Upper lobe of left lung (tissue), 4 donors: ENCODE measurements around the gene ITPR2.

Source experiments
- EP300 ChIP-seq, 4 donors: sonication (generic); formaldehyde crosslinking; IDR thresholded peaks; one replicate each; pipeline ENCODE4 v1.5.1; 2017; ENCODE audit warnings: antibody characterized with exemption in 4 of 4, control low read depth in 2 of 4
- POLR2A ChIP-seq, 4 donors: fragments of 450-650 bp; IDR thresholded peaks; one replicate each; pipeline ENCODE4 v1.5.1; 2016 to 2017; ENCODE audit warnings: antibody characterized with exemption in 4 of 4, mild to moderate bottlenecking in 2 of 4
- POLR2AphosphoS5 ChIP-seq, 2 donors: sonication (generic); formaldehyde crosslinking; IDR thresholded peaks; one replicate each; pipeline ENCODE4 v1.5.1; 2017; ENCODE audit warnings: antibody characterized with exemption in 2 of 2
- TF ChIP-seq, protein P1 (sequence below), 6 experiments: fragments of 450-650 bp in 4 of 6; fragments of 200-600 bp in 2 of 6; sonication (generic) in 2 of 6; IDR thresholded peaks; one replicate each; pipeline ENCODE4 v1.5.1; 2016 to 2019; ENCODE audit warnings: antibody characterized with exemption in 6 of 6

DNA sequence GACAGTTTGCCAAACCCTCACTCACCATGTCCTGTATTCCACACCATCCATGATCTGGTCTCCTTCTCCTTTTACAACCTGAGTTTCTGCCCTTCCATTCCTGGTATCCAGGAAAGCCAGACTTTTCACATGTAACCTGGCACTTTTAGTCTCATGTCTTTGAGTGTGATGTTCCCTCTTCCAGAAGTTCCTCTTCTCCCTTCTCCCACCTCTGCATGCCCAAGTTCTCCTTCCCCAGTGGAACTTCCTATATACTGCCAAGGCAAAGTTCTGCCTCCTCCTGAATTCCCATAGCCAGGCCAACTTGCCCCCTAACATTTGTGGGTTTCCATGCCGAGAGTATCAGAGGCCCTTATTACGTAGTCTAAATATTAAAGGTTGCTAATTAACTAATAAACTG, 3.2 kb upstream of the ITPR2 start:
- TF ChIP-seq, protein P1, sequence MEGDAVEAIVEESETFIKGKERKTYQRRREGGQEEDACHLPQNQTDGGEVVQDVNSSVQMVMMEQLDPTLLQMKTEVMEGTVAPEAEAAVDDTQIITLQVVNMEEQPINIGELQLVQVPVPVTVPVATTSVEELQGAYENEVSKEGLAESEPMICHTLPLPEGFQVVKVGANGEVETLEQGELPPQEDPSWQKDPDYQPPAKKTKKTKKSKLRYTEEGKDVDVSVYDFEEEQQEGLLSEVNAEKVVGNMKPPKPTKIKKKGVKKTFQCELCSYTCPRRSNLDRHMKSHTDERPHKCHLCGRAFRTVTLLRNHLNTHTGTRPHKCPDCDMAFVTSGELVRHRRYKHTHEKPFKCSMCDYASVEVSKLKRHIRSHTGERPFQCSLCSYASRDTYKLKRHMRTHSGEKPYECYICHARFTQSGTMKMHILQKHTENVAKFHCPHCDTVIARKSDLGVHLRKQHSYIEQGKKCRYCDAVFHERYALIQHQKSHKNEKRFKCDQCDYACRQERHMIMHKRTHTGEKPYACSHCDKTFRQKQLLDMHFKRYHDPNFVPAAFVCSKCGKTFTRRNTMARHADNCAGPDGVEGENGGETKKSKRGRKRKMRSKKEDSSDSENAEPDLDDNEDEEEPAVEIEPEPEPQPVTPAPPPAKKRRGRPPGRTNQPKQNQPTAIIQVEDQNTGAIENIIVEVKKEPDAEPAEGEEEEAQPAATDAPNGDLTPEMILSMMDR (IDR thresholded peaks at IDR 0.05) = no peak
- TF ChIP-seq POLR2A (IDR thresholded peaks at IDR 0.05) (no peak), EP300 (IDR thresholded peaks at IDR 0.05) (no peak), POLR2AphosphoS5 (IDR thresholded peaks at IDR 0.05) (no peak)
